ENCODE measurements around the gene KIF2A.

The KIF2A gene

GRCh38 chr5:62291829-62292228, 14.2 kb upstream of the KIF2A start:
- peak; percentile 24 for DNase-seq (ENCODE audit: low read depth)

- no peak for DNase-seq (ENCODE audit: low read depth)
Observed at GRCh38 chr5:62296998-62297397, 9.0 kb upstream of the KIF2A start.

GRCh38 chr5:62298118-62298517, 7.9 kb upstream of the KIF2A start:
- no peak for DNase-seq (ENCODE audit: low read depth)

- DNase-seq (ENCODE audit: low read depth): no peak
Observed at GRCh38 chr5:62299101-62299500, 6.9 kb upstream of the KIF2A start.

- DNase-seq (ENCODE audit: low read depth): no peak
Observed at GRCh38 chr5:62299600-62299999, 6.4 kb upstream of the KIF2A start.

- DNase-seq (ENCODE audit: low read depth): no peak
Observed at GRCh38 chr5:62305358-62305714, 670 bp upstream of the KIF2A start.

GRCh38 chr5:62306323-62306895, 403 bp downstream of the KIF2A start:
- no peak for DNase-seq (ENCODE audit: low read depth)

GRCh38 chr5:62306896-62307689, 1.1 kb downstream of the KIF2A start:
- DNase-seq (ENCODE audit: low read depth): peak; percentile 50

GRCh38 chr5:62308439-62308838, 2.4 kb downstream of the KIF2A start:
- no peak for DNase-seq (ENCODE audit: low read depth)

- DNase-seq (ENCODE audit: low read depth): no peak
Observed at GRCh38 chr5:62309107-62309506, 3.1 kb downstream of the KIF2A start.

- DNase-seq (ENCODE audit: low read depth): no peak
Observed at GRCh38 chr5:62310426-62311143, 4.6 kb downstream of the KIF2A start.

GRCh38 chr5:62312036-62312435, 6.0 kb downstream of the KIF2A start:
- DNase-seq (ENCODE audit: low read depth): no peak

GRCh38 chr5:62312674-62313073, 6.7 kb downstream of the KIF2A start:
- DNase-seq (ENCODE audit: low read depth): no peak

GRCh38 chr5:62314213-62314830, 8.3 kb downstream of the KIF2A start:
- no peak for DNase-seq (ENCODE audit: low read depth)

- DNase-seq (ENCODE audit: low read depth): no peak
Observed at GRCh38 chr5:62315376-62316175, 9.6 kb downstream of the KIF2A start.

GRCh38 chr5:62316176-62316502, 10.1 kb downstream of the KIF2A start:
- no peak for DNase-seq (ENCODE audit: low read depth)

- no peak for DNase-seq (ENCODE audit: low read depth)
Observed at GRCh38 chr5:62317810-62318209, 11.8 kb downstream of the KIF2A start.

GRCh38 chr5:62322484-62322883, 16.5 kb downstream of the KIF2A start:
- DNase-seq (ENCODE audit: low read depth): no peak

- no peak for DNase-seq (ENCODE audit: low read depth)
Observed at GRCh38 chr5:62326302-62326701, 20.3 kb downstream of the KIF2A start.

GRCh38 chr5:62326702-62327101, 20.7 kb downstream of the KIF2A start:
- DNase-seq (ENCODE audit: low read depth): no peak

- no peak for DNase-seq (ENCODE audit: low read depth)
Observed at GRCh38 chr5:62327138-62328053, 21.4 kb downstream of the KIF2A start.

Data from stimulated activated CD8-positive, alpha-beta memory T cell treated with anti-CD3 and anti-CD28 coated beads, Interleukin-12 subunit alpha, Interleukin-12 subunit beta, amount 100 ng/mL, for 4 hours (primary cell).